Fibroblast of skin of right biceps (primary cell): ENCODE data around the gene PPP1R14D.
"Not testable (repeated sequence)": the region's sequence is repeated elsewhere in the genome, so short reads cannot be mapped to it uniquely, and the experiment has no call there.

Experiments
- DNase-seq: peaks from one replicate; pipeline ENCODE4 v3.0.0-alpha.2; 2013

Gene PPP1R14D, protein sequence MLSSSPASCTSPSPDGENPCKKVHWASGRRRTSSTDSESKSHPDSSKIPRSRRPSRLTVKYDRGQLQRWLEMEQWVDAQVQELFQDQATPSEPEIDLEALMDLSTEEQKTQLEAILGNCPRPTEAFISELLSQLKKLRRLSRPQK

GRCh38 chr15:40828447-40829036 is at the start of gene PPP1R14D:
TSS of gene PPP1R14D (minus strand) at chr15:40828708. CDS start at chr15:40828641, 67 bp downstream.
- DNase-seq, result no peak

DNA sequence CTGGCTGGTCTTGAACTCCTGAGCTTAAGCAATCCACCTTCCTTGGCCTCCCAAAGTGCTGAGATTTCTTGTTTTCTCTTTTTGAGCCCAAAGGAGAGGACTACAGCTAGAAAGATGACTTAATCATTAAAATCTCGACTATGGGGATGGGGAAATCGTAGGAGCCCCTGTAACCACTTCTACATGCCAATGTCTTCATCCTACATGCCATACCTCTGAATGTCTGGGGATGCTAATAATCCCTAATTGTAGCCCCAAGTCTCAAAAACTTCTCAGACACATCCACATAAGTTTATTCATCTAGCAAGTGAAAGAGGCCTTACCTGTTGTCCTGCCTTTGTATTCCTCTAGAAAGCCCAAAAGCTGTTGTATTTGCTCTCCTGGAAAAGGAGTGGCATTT is 49.2 kb upstream of the PPP1R14D start:
- no peak for DNase-seq

DNA sequence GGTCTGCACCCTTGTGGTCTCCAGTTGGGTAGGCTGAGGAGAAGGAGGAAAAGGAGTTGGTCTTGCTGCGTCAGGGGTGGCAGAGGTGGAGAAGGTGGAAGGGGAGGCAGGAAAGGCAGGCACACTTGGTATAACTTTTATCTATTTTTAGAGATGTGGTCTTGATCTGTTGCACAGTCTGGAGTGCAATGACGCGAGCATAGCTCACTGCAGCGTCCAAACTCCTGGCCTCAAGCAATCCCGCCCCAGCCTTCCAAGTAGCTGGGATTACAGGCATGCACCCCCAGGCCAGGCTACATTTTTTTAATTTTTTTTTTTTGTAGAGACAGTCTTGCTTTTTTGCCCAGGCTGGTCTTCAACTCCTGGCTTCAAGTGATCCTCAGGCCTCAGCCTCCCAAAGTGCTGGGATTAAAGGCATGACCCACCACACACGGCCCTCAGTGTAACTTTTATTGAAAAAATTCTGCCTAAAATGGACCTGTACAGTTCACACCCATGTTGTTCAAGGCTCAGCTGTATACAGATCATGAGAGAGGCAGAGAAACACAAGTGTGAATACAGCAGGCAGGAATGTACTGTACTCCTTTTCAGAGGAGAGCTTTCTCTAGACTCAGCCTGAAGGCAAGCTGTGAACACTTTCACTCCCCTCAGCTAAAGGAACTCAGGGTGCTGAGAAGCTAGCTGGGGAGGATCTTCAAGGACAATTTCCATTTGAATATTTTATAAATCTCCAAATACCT is 47.7 kb upstream of the PPP1R14D start:
- no peak for DNase-seq

- DNase-seq, result peak; percentile 53
Measured at GRCh38 chr15:40873694-40874561, 45.4 kb upstream of the PPP1R14D start, which contains the start of gene RHOV. TSS of gene RHOV (minus strand) at chr15:40874234. CDS start at chr15:40874139, 95 bp downstream.

DNA sequence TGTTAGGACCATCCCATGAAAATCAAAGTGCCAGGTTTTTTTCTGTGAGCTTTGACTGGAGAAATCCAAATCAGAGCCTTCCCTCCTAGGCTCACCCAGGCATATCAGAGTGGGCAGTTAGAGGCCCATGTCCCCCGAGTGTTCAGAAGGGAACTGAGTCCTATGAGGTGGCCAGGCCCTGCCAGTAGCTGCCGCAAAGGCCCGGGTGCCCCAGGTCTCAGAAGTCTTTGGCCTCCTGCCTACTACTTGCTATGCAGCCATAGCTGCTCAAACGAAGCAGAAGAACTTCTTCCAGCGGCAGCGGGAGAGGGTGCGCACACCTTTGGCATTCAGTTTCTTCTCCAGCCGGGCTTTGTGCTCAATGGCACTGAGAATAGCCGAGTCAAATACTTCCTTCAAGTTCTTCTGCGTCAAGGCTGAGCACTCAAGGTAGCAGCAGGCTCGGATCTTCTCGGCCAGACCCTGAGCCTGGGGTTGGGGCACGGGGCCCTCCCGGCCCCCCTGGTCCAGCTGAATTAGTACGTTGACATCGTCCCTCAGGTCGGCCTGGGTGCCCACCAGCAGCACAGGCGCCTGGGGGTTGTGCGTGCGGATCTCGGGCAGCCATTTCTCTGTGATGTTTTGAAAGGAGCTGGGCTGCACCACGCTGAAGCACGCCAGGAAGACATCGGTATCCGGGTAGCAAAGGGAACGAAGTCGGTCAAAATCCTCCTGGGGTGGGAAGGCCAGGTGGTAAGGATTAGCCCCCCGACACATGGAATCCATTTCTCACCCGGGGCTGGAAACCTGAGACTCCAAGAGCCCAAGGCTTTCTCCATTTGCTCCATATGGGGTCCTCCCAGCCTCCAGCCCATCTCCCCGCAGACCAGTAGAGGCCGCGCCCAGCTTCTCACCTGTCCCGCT is 44.5 kb upstream of the PPP1R14D start:
- no peak for DNase-seq

DNA sequence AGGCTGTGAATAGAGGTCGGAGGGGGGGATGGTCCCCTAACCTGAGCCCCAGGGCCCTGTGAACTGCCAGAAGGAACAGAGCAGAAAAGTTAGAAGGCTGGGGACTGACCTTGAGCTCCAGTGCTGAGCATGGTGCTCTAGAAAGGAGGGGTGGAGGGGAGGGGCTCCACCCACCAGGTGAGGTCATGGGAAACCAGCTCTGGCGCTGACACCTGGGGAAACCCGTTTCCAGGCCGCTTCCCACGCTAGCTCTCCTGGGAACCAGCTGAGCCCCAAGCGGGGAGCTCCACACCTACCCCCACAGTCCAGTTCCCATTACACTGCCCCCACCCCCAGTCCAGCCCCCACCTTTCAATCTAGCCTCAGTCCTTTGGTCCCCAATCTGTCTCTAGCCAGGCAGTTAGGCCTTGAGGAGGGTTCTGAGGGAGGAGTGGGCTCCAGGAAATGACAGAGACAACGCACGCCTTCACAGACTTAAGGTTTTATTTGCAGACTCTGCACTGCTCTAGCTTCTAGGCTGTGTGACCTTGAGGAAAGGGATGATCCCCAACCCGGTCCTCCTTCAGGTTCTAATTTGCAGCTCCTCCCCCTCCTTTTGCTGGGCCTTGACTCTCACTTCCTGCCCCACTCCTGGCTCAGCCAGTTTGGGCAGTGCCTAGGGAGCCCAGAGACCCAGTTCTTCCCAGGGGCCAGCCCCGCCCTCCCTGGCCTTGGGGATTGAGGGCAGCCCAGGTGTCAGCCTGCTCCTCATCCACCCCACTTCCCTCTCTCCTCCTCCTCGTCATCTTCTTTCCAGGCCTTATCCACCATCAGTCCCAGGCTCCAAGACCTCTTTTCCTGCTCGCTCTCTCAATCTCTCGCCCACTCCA is 43.5 kb upstream of the PPP1R14D start:
- DNase-seq, result no peak

DNA sequence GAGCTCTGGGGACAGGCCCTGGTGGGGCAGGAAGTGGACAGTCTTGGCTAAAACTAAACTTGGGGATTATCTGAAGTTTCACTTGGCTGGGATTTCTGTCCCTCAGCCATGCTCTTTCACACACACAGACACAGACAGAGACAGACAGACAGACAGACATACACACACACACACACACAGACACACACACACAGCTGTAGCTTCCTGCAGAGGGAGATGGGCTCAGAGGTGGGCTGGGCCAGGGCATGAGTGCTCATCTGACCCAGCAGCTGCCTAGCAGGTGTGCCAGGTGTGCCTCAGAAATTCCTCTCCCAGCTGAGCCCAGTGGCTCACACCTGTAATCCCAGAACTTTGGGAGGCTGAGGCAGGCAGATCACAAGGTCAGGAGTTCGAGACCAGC is 42.2 kb upstream of the PPP1R14D start:
- DNase-seq, result no peak

GRCh38 chr15:40869686-40870085 is 41.2 kb upstream of the PPP1R14D start:
- DNase-seq, result no peak

DNA sequence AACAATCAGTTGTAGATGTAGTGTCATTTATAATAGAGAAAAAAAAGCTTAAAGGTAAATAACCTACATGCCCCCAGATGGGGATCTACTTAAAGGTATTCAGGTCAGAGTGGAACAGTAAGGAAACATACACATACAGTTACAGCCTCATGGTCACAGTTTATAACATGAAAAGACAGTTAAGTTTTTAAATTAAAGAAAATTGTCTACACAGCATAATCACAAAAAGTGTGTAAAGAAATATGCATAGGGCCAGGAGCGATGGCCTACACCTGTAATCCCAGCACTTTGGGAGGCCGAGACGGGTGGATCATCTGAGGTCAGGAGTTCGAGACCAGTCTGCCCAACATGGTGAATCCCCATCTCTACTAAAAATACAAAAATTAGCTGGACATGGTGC is 38.7 kb upstream of the PPP1R14D start:
- DNase-seq, result no peak

DNA sequence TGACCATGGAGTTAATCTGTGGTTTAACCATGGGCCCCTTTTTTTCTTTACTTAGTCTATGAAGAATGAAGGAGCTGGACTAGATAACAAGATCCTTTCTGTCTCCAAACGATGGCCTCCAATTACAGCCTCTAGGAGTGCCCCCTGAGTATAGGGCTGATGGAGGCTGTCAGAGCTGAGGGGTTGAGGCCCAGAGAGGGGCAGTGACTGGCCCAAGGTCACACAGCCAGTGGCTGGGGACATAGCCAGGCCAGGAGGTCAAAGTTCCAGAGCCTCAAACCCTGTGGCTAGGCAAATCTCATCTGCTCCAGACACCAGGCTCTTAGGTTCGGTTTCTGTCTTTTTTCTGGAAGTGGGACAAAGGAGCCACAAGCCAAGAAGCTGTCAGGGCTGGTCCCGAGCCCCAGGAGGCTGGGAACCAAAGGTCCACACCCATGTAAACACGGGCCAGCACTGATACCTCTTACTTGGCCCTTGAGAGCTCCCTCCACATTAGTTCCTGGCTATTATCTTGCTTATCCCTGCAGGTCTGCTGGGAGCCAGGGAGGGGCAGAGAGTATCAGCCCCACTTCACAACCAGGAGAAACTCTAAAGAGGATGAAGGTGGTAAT is 35.3 kb upstream of the PPP1R14D start:
- no peak for DNase-seq

DNA sequence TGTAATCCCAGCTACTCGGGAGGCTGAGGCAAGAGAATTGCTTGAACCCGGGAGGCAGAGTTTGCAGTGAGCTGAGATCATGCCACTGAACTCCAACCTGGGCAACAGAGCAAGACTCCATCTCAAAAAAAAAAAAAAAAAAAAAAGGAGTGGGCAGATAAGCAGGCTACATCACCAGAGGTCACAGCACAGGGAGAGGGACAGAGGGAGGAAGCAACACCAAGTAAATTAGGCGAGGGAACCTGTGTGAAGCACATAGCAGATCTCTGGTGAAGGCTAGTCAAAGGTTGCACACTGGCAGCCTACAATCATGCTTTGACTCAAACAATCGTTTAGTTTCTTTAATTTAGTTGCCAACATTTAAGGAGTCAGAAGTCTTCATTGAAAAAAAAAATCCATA is 32.6 kb upstream of the PPP1R14D start:
- DNase-seq, result not testable (repeated sequence)

GRCh38 chr15:40859206-40859851 is 30.8 kb upstream of the PPP1R14D start:
- peak; percentile 62 for DNase-seq

GRCh38 chr15:40858706-40859105 is 30.2 kb upstream of the PPP1R14D start:
- DNase-seq, result no peak

DNA sequence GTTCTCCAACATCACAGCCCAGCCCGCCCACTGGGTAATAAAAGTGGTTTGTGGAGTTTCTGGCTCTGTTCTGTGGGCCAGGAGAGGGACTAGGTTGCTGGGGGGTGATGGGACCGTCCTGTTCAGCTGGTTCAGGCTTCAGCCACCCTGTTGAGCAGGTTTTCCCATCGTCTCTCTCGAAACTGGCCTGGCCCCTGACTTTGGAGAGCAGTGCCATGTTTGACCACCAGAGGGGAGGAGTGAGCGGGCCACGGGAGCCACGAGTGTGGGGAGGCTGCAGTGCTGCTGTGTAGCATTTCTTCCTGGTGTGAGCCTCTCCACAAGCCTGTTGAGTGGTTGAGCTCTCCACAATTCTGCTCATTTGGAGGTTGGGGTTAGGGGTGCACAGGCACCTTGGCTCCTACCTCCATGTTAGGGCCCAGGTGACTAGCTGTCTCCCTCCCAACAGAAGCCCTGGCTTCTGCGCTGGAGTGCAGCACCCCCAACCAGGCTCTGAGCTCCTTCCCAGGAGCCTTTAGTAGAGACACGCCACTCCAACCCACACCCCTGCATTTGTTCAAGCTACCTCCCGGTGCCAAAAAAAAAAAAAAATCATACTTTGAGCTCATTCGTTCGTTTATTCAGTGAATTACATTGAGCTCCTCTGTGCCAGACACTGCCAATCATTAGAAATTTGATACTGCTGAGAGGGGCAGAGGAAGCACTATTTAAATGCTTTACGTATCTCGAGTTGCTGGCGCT is 29.3 kb upstream of the PPP1R14D start:
- peak; percentile 49 for DNase-seq

- no peak for DNase-seq
Measured at GRCh38 chr15:40856746-40857145, 28.2 kb upstream of the PPP1R14D start.

GRCh38 chr15:40855706-40856234 is 27.3 kb upstream of the PPP1R14D start:
- no peak for DNase-seq

GRCh38 chr15:40854161-40854560 is 25.7 kb upstream of the PPP1R14D start:
- DNase-seq, result no peak

GRCh38 chr15:40853241-40853890 is 24.9 kb upstream of the PPP1R14D start:
- DNase-seq, result no peak

- no peak for DNase-seq
Measured at GRCh38 chr15:40852529-40852928, 24.0 kb upstream of the PPP1R14D start.
